GM10266 (cell line): Measurements from ENCODE around the gene SNX14.

ENCODE experiments used
- DNase-seq: peaks from one replicate; pipeline ENCODE4 v3.0.0; 2012; ENCODE audit errors: extremely low spot score
- TF ChIP-seq, protein P1 (sequence below): IDR thresholded peaks from 2 replicates; pipeline ENCODE4 v1.5.1; 2012; ENCODE audit warnings: mild to moderate bottlenecking, low read depth; ENCODE audit not compliant: control insufficient read depth, insufficient read depth; ENCODE audit errors: missing control alignments

The SNX14 gene

GRCh38 chr6:85482905-85483700 lies 110.6 kb downstream of the SNX14 start:
- TF ChIP-seq, protein P1, sequence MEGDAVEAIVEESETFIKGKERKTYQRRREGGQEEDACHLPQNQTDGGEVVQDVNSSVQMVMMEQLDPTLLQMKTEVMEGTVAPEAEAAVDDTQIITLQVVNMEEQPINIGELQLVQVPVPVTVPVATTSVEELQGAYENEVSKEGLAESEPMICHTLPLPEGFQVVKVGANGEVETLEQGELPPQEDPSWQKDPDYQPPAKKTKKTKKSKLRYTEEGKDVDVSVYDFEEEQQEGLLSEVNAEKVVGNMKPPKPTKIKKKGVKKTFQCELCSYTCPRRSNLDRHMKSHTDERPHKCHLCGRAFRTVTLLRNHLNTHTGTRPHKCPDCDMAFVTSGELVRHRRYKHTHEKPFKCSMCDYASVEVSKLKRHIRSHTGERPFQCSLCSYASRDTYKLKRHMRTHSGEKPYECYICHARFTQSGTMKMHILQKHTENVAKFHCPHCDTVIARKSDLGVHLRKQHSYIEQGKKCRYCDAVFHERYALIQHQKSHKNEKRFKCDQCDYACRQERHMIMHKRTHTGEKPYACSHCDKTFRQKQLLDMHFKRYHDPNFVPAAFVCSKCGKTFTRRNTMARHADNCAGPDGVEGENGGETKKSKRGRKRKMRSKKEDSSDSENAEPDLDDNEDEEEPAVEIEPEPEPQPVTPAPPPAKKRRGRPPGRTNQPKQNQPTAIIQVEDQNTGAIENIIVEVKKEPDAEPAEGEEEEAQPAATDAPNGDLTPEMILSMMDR, result peak; percentile 100
- DNase-seq, result peak; percentile 61

GRCh38 chr6:85482206-85482904 lies 111.3 kb downstream of the SNX14 start:
- TF ChIP-seq, protein P1, result no peak
- no peak for DNase-seq

GRCh38 chr6:85479208-85479607 lies 114.5 kb downstream of the SNX14 start:
- TF ChIP-seq, protein P1, result no peak
- DNase-seq, result no peak

GRCh38 chr6:85476532-85476931 lies 117.1 kb downstream of the SNX14 start:
- TF ChIP-seq, protein P1, result no peak
- no peak for DNase-seq

DNA sequence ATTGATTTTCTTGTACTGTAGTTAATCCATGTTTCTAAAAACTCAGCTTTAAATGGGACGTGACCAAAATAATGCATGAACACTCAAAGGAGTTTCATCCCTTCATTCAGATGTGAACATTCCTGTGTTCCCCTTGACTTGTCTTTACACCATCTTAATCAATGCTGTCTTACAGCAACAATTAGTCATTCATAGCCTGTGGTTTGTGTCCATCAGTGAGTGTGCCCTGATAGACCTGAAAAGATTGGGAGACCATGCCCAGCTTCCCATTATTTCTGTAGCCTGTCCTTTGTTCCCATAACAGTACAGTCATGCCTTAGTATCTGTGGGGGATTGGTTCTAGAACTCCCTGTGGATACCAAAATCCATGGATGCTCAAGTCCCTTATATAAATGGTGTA lies 119.9 kb downstream of the SNX14 start:
- TF ChIP-seq, protein P1, result no peak
- DNase-seq, result no peak

- no peak for DNase-seq
- TF ChIP-seq, protein P1, result no peak
Measured at GRCh38 chr6:85472744-85473143, 120.9 kb downstream of the SNX14 start.

DNA sequence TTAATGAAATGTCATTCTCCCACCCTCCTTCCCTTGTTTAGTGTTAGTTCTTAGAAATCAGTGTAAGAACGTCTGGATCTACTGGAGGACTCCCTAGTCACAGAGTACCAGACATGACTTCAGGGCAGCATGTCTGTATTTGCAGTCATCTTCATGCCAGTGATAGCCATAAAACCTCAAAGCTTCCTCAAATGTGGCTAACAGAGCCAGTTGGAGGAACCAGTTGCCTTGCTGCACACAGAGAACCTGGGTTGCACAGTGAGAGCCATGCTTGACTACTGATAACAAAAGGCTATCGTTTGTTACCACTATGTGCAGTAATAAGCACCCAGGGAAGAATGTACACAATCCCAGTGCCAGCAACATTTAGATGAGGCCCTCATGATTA lies 123.6 kb downstream of the SNX14 start:
- TF ChIP-seq, protein P1, result no peak
- DNase-seq, result no peak
